IMR-90 (cell line): ENCODE measurements around the gene E4F1. TPM values are rescaled to one million over a fixed set of nuclear protein-coding genes. Genes with fewer than 3 reads are reported as not detected.

Experiments
- ATAC-seq: fragments of 200-7000 bp; cut with Tn5 transposase; 2 replicates; pipeline ENCODE4 v1.9.1; 2020; ENCODE audit warnings: low read depth, mild to moderate bottlenecking, moderate library complexity
- BruUV-seq: library from RNA; stranded (reverse); fragments of 400-500 nt; replicated peaks from 2 replicates; lab custom pipeline; 2021; lab: Mats Ljungman, UMichigan
- CTCF ChIA-PET: fragments of 300-600 bp; formaldehyde crosslinking; extraction: SDS; loops from one replicate; lab custom pipeline; 2021; ENCODE audit warnings: antibody characterized with exemption; lab: Yijun Ruan, JAX
- POLR2A ChIA-PET: fragments of 300-600 bp; sonication (Branson Sonifier 250); formaldehyde crosslinking; loops from one replicate; lab custom pipeline; 2022; ENCODE audit warnings: antibody characterized with exemption; ENCODE audit not compliant: unreplicated experiment; lab: Charles Lee
- DNase-seq: peaks from one replicate; pipeline ENCODE4 v3.0.0; 2013
- H2AFZ ChIP-seq: replicated peaks from 2 replicates; pipeline ENCODE3; 2013; ENCODE audit warnings: low read length, mild to moderate bottlenecking; ENCODE audit not compliant: poor library complexity
- H2AK5ac ChIP-seq: 2 replicates; pipeline ENCODE4 v1.6.1; 2013; ENCODE audit warnings: low read depth, low read length, inconsistent platforms
- H2AK9ac ChIP-seq: replicated peaks from 2 replicates; pipeline ENCODE3; 2013; ENCODE audit warnings: mild to moderate bottlenecking, low read depth, low read length, moderate library complexity; ENCODE audit not compliant: poor library complexity
- H2BK120ac ChIP-seq: 2 replicates; pipeline ENCODE4 v1.6.1; 2013; ENCODE audit warnings: low read depth, low read length, inconsistent platforms
- H2BK15ac ChIP-seq: 3 replicates; pipeline ENCODE4 v1.6.1; 2013; ENCODE audit warnings: low read depth, low read length, inconsistent platforms
- H2BK20ac ChIP-seq: 2 replicates; pipeline ENCODE4 v1.6.1; 2013; ENCODE audit warnings: low read depth, mild to moderate bottlenecking, inconsistent platforms, low read length, moderate library complexity
- H2BK5ac ChIP-seq: 2 replicates; pipeline ENCODE4 v1.6.1; 2013; ENCODE audit warnings: mild to moderate bottlenecking, low read depth, low read length, inconsistent platforms; ENCODE audit not compliant: poor library complexity, severe bottlenecking
- H3K14ac ChIP-seq: replicated peaks from 2 replicates; pipeline ENCODE4 v1.6.1; 2013; ENCODE audit warnings: low read depth, low read length, inconsistent platforms
- H3K18ac ChIP-seq: 2 replicates; pipeline ENCODE4 v1.6.1; 2013; ENCODE audit warnings: low read depth, low read length, control low read depth
- H3K23ac ChIP-seq: 2 replicates; pipeline ENCODE4 v1.6.1; 2013; ENCODE audit warnings: low read depth, low read length, inconsistent platforms
- H3K27ac ChIP-seq: 2 replicates; pipeline ENCODE4 v1.5.1; 2013; ENCODE audit warnings: mild to moderate bottlenecking, control low read depth, low read length; ENCODE audit not compliant: insufficient read depth
- H3K27me3 ChIP-seq: 2 replicates; pipeline ENCODE4 v1.6.1; 2013; ENCODE audit warnings: low read length; ENCODE audit not compliant: control insufficient read depth, insufficient read depth
- H3K36me3 ChIP-seq: 2 replicates; pipeline ENCODE4 v1.6.1; 2013; ENCODE audit warnings: low read length, mixed read lengths; ENCODE audit not compliant: control insufficient read depth, insufficient read depth
- H3K4ac ChIP-seq: 2 replicates; pipeline ENCODE4 v1.6.1; 2013; ENCODE audit warnings: low read depth, low read length, inconsistent platforms
- H3K4me1 ChIP-seq: 2 replicates; pipeline ENCODE4 v1.6.1; 2013; ENCODE audit warnings: low read length, mixed read lengths; ENCODE audit not compliant: control insufficient read depth, insufficient read depth
- H3K4me2 ChIP-seq: 2 replicates; pipeline ENCODE4 v1.6.1; 2013; ENCODE audit warnings: low read depth, mild to moderate bottlenecking, control low read depth, low read length, moderate library complexity
- H3K4me3 ChIP-seq: 2 replicates; pipeline ENCODE4 v1.5.1; 2013; ENCODE audit warnings: low read depth, mild to moderate bottlenecking, control low read depth, low read length, moderate library complexity; ENCODE audit not compliant: insufficient read depth
- H3K56ac ChIP-seq: 2 replicates; pipeline ENCODE4 v1.6.1; 2013; ENCODE audit warnings: low read length, inconsistent platforms; ENCODE audit not compliant: insufficient read depth; ENCODE audit errors: extremely low read depth
- H3K79me1 ChIP-seq, 2 experiments: 2 replicates each; pipeline ENCODE4 v1.6.1; 2013; ENCODE audit warnings: low read length in 2 of 2, inconsistent platforms in 1 of 2, low read depth in 1 of 2
- H3K9ac ChIP-seq: 2 replicates; pipeline ENCODE4 v1.6.1; 2013; ENCODE audit warnings: low read depth, low read length, control low read depth
- H3K9me1 ChIP-seq: 2 replicates; pipeline ENCODE4 v1.6.1; 2013; ENCODE audit warnings: low read length, inconsistent platforms; ENCODE audit not compliant: insufficient read depth
- H3K9me3 ChIP-seq: 2 replicates; pipeline ENCODE4 v1.6.1; 2013; ENCODE audit warnings: low read length; ENCODE audit not compliant: control insufficient read depth, insufficient read depth
- H4K20me1 ChIP-seq: 2 replicates; pipeline ENCODE4 v1.6.1; 2013; ENCODE audit warnings: low read length, inconsistent platforms; ENCODE audit not compliant: insufficient read depth
- H4K5ac ChIP-seq: 2 replicates; pipeline ENCODE4 v1.6.1; 2013; ENCODE audit warnings: mild to moderate bottlenecking, low read depth, low read length, control low read depth
- H4K8ac ChIP-seq, 2 experiments: 2 replicates each; pipeline ENCODE4 v1.6.1; 2013; ENCODE audit warnings: low read depth in 2 of 2, low read length in 2 of 2, control low read depth in 1 of 2, inconsistent platforms in 1 of 2
- H4K91ac ChIP-seq: 2 replicates; pipeline ENCODE4 v1.6.1; 2013; ENCODE audit warnings: low read depth, low read length, inconsistent platforms; ENCODE audit not compliant: insufficient read depth
- BHLHE40 ChIP-seq: fragments of 150-350 bp; IDR thresholded peaks from 2 replicates; pipeline ENCODE4 v1.6.1; 2016; ENCODE audit warnings: mild to moderate bottlenecking, low read depth, low read length
- CEBPB ChIP-seq: IDR thresholded peaks from 2 replicates; pipeline ENCODE4 v1.6.1; 2012; ENCODE audit warnings: low read depth, low read length, improper control_type of control experiment
- CHD1 ChIP-seq: IDR thresholded peaks from 2 replicates; pipeline ENCODE4 v1.6.1; 2012; ENCODE audit warnings: low read depth, low read length, improper control_type of control experiment
- FOS ChIP-seq: fragments of 150-350 bp; IDR thresholded peaks from 2 replicates; pipeline ENCODE4 v1.6.1; 2016; ENCODE audit warnings: low read depth, low read length
- MAFK ChIP-seq: IDR thresholded peaks from 2 replicates; pipeline ENCODE4 v1.6.1; 2012; ENCODE audit warnings: low read depth, low read length, improper control_type of control experiment
- MAZ ChIP-seq: IDR thresholded peaks from 2 replicates; pipeline ENCODE4 v1.6.1; 2012; ENCODE audit warnings: low read depth, mild to moderate bottlenecking, low read length, improper control_type of control experiment, moderate library complexity, borderline replicate concordance
- MXI1 ChIP-seq: IDR thresholded peaks from 2 replicates; pipeline ENCODE4 v1.6.1; 2012; ENCODE audit warnings: low read depth, mild to moderate bottlenecking, low read length, moderate library complexity, borderline replicate concordance
- NFE2L2 ChIP-seq: fragments of 150-350 bp; IDR thresholded peaks from 2 replicates; pipeline ENCODE4 v1.6.1; 2016; ENCODE audit warnings: low read depth, mild to moderate bottlenecking, low read length
- POLR2A ChIP-seq: IDR thresholded peaks from 2 replicates; pipeline ENCODE4 v1.6.1; 2012; ENCODE audit warnings: mild to moderate bottlenecking, low read depth, low read length
- RAD21 ChIP-seq: IDR thresholded peaks from 2 replicates; pipeline ENCODE4 v1.6.1; 2012; ENCODE audit warnings: low read length, improper control_type of control experiment
- RCOR1 ChIP-seq: IDR thresholded peaks from 2 replicates; pipeline ENCODE4 v1.6.1; 2012; ENCODE audit warnings: mild to moderate bottlenecking, low read length, improper control_type of control experiment; ENCODE audit not compliant: insufficient replicate concordance
- RFX5 ChIP-seq: IDR thresholded peaks from 2 replicates; pipeline ENCODE4 v1.8.0; 2012; ENCODE audit warnings: low read depth, mild to moderate bottlenecking, low read length, moderate library complexity
- SMC3 ChIP-seq: fragments of 150-350 bp; IDR thresholded peaks from 2 replicates; pipeline ENCODE4 v1.6.1; 2016; ENCODE audit warnings: low read depth, mild to moderate bottlenecking, antibody characterized with exemption, low read length, moderate library complexity
- WGBS, 2 experiments: methylation state at CpG; one replicate each; pipeline versions ENCODE4 v1.1.5 to v1.1.7; 2013; ENCODE audit warnings: missing lambda C conversion rate in 2 of 2; ENCODE audit not compliant: insufficient read length in 1 of 2; ENCODE audit errors: extremely low coverage in 2 of 2; 5-methylcytosine and 5-hydroxymethylcytosine counted together
- dilution Hi-C: fragments of 300-500 bp; cut with HindIII; formaldehyde crosslinking; loops from one replicate; pipeline ENCODE4 v1.14.3; 2018; ENCODE audit warnings: low sequenced_read_pairs; ENCODE audit not compliant: unreplicated experiment
- in situ Hi-C: fragments of 300-500 bp; cut with MboI; formaldehyde crosslinking; loops from 3 replicates; pipeline ENCODE4 v1.14.3; 2019; ENCODE audit warnings: low sequenced_read_pairs, inconsistent platforms, mixed read lengths
- intact Hi-C: fragments of 100-400 bp; cut with micrococcal nuclease; formaldehyde crosslinking; loops from 2 replicates; pipeline ENCODE4 v1.10.0; 2022
- polyA plus RNA-seq, 3 experiments: library from polyadenylated mRNA; depleted of rRNA; stranded (reverse); fragments of >200 nt; gene quantifications; 2 replicates each; pipeline ENCODE4 v1.2.3, GENCODE V29; 2012; ENCODE audit warnings: low replicate concordance in 1 of 3
- total RNA-seq: library from RNA; depleted of rRNA; stranded (reverse); fragments of >200 nt; gene quantifications from 2 replicates; pipeline ENCODE4 v1.2.3, GENCODE V29; 2012
- TF ChIP-seq, protein P1 (sequence below): conservative IDR thresholded peaks from 2 replicates; pipeline ENCODE4 v1.5.1; 2012; ENCODE audit warnings: mild to moderate bottlenecking, low read depth, low read length, improper control_type of control experiment
- TF ChIP-seq, protein P2 (sequence below): fragments of 150-350 bp; IDR thresholded peaks from 2 replicates; pipeline ENCODE4 v1.6.1; 2017; ENCODE audit warnings: mild to moderate bottlenecking, antibody characterized with exemption, low read length, low read depth
- TF ChIP-seq, protein P3 (sequence below): fragments of 150-350 bp; IDR thresholded peaks from 2 replicates; pipeline ENCODE4 v1.6.1; 2016; ENCODE audit warnings: low read depth, mild to moderate bottlenecking, low read length, moderate library complexity, borderline replicate concordance

Gene E4F1
- total and polyA plus RNA-seq, 2 of the 4 experiments (the other 2 are of a cell fraction), result 13.1 to 33.0 TPM

DNA sequence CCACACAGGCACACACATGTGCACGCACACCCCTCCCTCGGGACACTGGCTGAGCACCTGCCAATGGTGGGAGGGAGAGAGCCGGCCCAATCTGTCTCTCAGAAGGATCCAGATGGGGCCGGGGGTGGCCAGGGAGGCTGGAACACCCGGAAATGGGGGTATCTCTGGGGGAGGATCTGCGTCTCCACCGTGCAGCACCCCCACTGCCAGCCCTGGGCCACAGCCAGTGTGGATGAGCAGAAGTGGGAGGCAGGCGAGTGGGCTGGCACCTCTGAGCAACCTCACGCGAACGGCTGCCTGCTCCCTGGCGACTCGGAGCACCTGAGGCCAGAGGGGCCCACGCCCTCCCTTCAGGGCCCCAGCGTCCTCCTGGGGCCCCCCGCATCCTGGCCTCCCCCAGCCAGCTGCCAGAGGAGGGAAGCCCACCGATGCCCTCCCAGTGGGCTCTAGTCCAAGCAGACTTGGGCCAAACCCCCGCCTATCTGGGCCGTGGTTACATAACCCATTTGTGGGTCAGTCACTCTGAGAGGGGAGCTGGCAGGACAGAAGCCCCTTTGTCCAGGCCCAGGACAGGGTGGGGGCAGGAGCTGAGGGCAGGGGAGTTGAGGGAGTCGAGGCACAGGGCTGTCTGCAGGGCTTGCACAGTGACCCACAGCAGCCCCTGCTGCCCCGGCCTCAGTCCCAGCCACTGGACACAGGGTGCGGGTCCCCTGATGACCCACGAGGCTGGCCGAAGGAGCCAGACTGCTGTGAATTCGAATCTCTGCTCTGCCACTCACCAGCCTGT, 32.5 kb upstream of the E4F1 start:
- ChIA-PET POLR2A (no interaction called here), CTCF (no interaction called here)
- no peak overlapping the region for H2BK20ac ChIP-seq
- no peak overlapping the region for H3K4me2 ChIP-seq
- H3K4me1 ChIP-seq, result no peaks in the 10 kb centered on the region
- TF ChIP-seq RCOR1, result no peak
- no peak for TF ChIP-seq SMC3
- TF ChIP-seq NFE2L2, result no peak
- no peak for TF ChIP-seq MAZ
- TF ChIP-seq MAFK, result no peak
- TF ChIP-seq, protein P1, sequence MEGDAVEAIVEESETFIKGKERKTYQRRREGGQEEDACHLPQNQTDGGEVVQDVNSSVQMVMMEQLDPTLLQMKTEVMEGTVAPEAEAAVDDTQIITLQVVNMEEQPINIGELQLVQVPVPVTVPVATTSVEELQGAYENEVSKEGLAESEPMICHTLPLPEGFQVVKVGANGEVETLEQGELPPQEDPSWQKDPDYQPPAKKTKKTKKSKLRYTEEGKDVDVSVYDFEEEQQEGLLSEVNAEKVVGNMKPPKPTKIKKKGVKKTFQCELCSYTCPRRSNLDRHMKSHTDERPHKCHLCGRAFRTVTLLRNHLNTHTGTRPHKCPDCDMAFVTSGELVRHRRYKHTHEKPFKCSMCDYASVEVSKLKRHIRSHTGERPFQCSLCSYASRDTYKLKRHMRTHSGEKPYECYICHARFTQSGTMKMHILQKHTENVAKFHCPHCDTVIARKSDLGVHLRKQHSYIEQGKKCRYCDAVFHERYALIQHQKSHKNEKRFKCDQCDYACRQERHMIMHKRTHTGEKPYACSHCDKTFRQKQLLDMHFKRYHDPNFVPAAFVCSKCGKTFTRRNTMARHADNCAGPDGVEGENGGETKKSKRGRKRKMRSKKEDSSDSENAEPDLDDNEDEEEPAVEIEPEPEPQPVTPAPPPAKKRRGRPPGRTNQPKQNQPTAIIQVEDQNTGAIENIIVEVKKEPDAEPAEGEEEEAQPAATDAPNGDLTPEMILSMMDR, result no peak
- TF ChIP-seq, protein P2, sequence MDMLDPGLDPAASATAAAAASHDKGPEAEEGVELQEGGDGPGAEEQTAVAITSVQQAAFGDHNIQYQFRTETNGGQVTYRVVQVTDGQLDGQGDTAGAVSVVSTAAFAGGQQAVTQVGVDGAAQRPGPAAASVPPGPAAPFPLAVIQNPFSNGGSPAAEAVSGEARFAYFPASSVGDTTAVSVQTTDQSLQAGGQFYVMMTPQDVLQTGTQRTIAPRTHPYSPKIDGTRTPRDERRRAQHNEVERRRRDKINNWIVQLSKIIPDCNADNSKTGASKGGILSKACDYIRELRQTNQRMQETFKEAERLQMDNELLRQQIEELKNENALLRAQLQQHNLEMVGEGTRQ, result no peak
- TF ChIP-seq CEBPB, result no peak
- TF ChIP-seq RAD21, result no peak
- TF ChIP-seq MXI1, result no peak
- TF ChIP-seq RFX5, result no peak
- TF ChIP-seq FOS, result no peak
- TF ChIP-seq POLR2A, result no peak
- no peak for TF ChIP-seq BHLHE40
- TF ChIP-seq, protein P3, sequence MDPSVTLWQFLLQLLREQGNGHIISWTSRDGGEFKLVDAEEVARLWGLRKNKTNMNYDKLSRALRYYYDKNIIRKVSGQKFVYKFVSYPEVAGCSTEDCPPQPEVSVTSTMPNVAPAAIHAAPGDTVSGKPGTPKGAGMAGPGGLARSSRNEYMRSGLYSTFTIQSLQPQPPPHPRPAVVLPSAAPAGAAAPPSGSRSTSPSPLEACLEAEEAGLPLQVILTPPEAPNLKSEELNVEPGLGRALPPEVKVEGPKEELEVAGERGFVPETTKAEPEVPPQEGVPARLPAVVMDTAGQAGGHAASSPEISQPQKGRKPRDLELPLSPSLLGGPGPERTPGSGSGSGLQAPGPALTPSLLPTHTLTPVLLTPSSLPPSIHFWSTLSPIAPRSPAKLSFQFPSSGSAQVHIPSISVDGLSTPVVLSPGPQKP, result no peak
- TF ChIP-seq CHD1, result no peak
- no peak overlapping the region for H4K8ac ChIP-seq
- no peak overlapping the region for H4K91ac ChIP-seq
- no peak overlapping the region for H2BK15ac ChIP-seq
- no peak overlapping the region for H2BK5ac ChIP-seq
- H3K56ac ChIP-seq, result no peak overlapping the region
- no peak for DNase-seq
- no peak overlapping the region for H2BK120ac ChIP-seq
- H3K23ac ChIP-seq, result no peak overlapping the region
- H3K27me3 ChIP-seq, result peaks cover 26% of the 10 kb centered on the region
- no peaks in the 10 kb centered on the region for H4K20me1 ChIP-seq
- no peaks in the 10 kb centered on the region for H3K79me1 ChIP-seq
- 78% methylated on average over 13 of the region's 25 CpGs; no CpG with 5 or more reads in 1 of the 2 experiments for WGBS, 2 experiments
- no TSS peak for BruUV-seq
- no peaks in the 10 kb centered on the region for H3K36me3 ChIP-seq
- dilution Hi-C loops, result no loop called here
- no peak overlapping the region for H3K27ac ChIP-seq
- H3K4me3 ChIP-seq, result no peak overlapping the region
- intact Hi-C loops, result no loop called here
- H3K4ac ChIP-seq, result no peak overlapping the region
- H3K18ac ChIP-seq, result no peak overlapping the region
- no peaks in the 10 kb centered on the region for H3K9me3 ChIP-seq
- H2AK9ac ChIP-seq, result no peak overlapping the region
- in situ Hi-C loops, result no loop called here
- H2AK5ac ChIP-seq, result no peak overlapping the region
- no peak overlapping the region for H3K9ac ChIP-seq
- ATAC-seq, result no peak
- H3K9me1 ChIP-seq, result no peaks in the 10 kb centered on the region
- no peak overlapping the region for H4K5ac ChIP-seq
- H2AFZ ChIP-seq, result no peak overlapping the region
- no peak overlapping the region for H3K14ac ChIP-seq
